HEK293 (cell line): ENCODE measurements around the gene CMTM8.

Source experiments
- HOXC10 ChIP-seq: sonication (generic); formaldehyde crosslinking; IDR thresholded peaks from 2 replicates; pipeline ENCODE4 v1.8.1; 2023; ENCODE audit warnings: mild to moderate bottlenecking, missing genetic modification reagents
- KLF16 ChIP-seq: fragments of 450-650 bp; formaldehyde crosslinking; IDR thresholded peaks from 2 replicates; pipeline ENCODE4 v1.5.1; 2017; ENCODE audit warnings: missing biosample characterization, missing genetic modification characterization
- SETDB1 ChIP-seq: IDR thresholded peaks from one replicate; pipeline ENCODE4 v1.6.1; 2017; ENCODE audit warnings: mild to moderate bottlenecking, low read length, moderate library complexity, mixed read lengths; ENCODE audit not compliant: insufficient read length
- ZNF274 ChIP-seq, 2 experiments: fragments of 200-500 bp in 1 of 2; fragments of 450-650 bp in 1 of 2; sonication (Bioruptor generic) in 1 of 2; formaldehyde crosslinking in 1 of 2; IDR thresholded peaks; 2 replicates each; pipeline versions ENCODE4 v1.5.1 to v1.6.1; 2014 to 2016; ENCODE audit warnings: borderline replicate concordance in 1 of 2, inconsistent platforms in 1 of 2, low read length in 1 of 2, missing biosample characterization in 1 of 2, missing genetic modification characterization in 1 of 2
- ZNF350 ChIP-seq: fragments of 450-650 bp; formaldehyde crosslinking; IDR thresholded peaks from 2 replicates; pipeline ENCODE4 v1.5.0; 2017; ENCODE audit warnings: missing biosample characterization, mild to moderate bottlenecking, missing genetic modification characterization
- ZNF473 ChIP-seq: fragments of 450-650 bp; formaldehyde crosslinking; IDR thresholded peaks from 2 replicates; pipeline ENCODE4 v1.5.1; 2017; ENCODE audit warnings: missing biosample characterization, missing genetic modification characterization
- ZNF549 ChIP-seq: fragments of 450-650 bp; IDR thresholded peaks from 2 replicates; pipeline ENCODE4 v1.5.1; 2018; ENCODE audit warnings: missing biosample characterization, missing genetic modification characterization, mild to moderate bottlenecking, inconsistent platforms, moderate library complexity
- ZNF555 ChIP-seq: fragments of 450-650 bp; formaldehyde crosslinking; conservative IDR thresholded peaks from 2 replicates; pipeline ENCODE4 v1.5.1; 2017; ENCODE audit warnings: missing biosample characterization, mild to moderate bottlenecking, missing genetic modification characterization, inconsistent platforms
- ZNF600 ChIP-seq: fragments of 450-650 bp; formaldehyde crosslinking; IDR thresholded peaks from 2 replicates; pipeline ENCODE4 v1.5.1; 2016; ENCODE audit warnings: missing biosample characterization, missing genetic modification characterization
- TF ChIP-seq, protein P1 (sequence below): fragments of 450-650 bp; formaldehyde crosslinking; IDR thresholded peaks from 2 replicates; pipeline ENCODE4 v1.5.1; 2016; ENCODE audit warnings: missing biosample characterization, missing genetic modification characterization
- TF ChIP-seq, protein P2 (sequence below): fragments of 450-650 bp; formaldehyde crosslinking; IDR thresholded peaks from 2 replicates; pipeline ENCODE4 v1.5.1; 2016; ENCODE audit warnings: missing biosample characterization, missing genetic modification characterization

GRCh38 chr3:32220006-32220405 lies 18.5 kb upstream of the CMTM8 start:
- no peak for TF ChIP-seq ZNF555 (tag by site-specific recombination)
- TF ChIP-seq KLF16 (tag by site-specific recombination) = no peak
- no peak for TF ChIP-seq ZNF549
- TF ChIP-seq, protein P1, sequence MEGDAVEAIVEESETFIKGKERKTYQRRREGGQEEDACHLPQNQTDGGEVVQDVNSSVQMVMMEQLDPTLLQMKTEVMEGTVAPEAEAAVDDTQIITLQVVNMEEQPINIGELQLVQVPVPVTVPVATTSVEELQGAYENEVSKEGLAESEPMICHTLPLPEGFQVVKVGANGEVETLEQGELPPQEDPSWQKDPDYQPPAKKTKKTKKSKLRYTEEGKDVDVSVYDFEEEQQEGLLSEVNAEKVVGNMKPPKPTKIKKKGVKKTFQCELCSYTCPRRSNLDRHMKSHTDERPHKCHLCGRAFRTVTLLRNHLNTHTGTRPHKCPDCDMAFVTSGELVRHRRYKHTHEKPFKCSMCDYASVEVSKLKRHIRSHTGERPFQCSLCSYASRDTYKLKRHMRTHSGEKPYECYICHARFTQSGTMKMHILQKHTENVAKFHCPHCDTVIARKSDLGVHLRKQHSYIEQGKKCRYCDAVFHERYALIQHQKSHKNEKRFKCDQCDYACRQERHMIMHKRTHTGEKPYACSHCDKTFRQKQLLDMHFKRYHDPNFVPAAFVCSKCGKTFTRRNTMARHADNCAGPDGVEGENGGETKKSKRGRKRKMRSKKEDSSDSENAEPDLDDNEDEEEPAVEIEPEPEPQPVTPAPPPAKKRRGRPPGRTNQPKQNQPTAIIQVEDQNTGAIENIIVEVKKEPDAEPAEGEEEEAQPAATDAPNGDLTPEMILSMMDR (tag by site-specific recombination) = no peak
- TF ChIP-seq HOXC10 (CRISPR knock-in tag) = no peak
- no peak for TF ChIP-seq SETDB1
- no peak for TF ChIP-seq ZNF600 (tag by site-specific recombination)
- no peak for TF ChIP-seq ZNF274 (IDR thresholded peaks at IDR 0.05; ENCODE audit: low read length)
- no peak for TF ChIP-seq ZNF274 (tag by site-specific recombination; IDR thresholded peaks at IDR 0.05; ENCODE audit: borderline replicate concordance)
- no peak for TF ChIP-seq ZNF350
- TF ChIP-seq, protein P2, sequence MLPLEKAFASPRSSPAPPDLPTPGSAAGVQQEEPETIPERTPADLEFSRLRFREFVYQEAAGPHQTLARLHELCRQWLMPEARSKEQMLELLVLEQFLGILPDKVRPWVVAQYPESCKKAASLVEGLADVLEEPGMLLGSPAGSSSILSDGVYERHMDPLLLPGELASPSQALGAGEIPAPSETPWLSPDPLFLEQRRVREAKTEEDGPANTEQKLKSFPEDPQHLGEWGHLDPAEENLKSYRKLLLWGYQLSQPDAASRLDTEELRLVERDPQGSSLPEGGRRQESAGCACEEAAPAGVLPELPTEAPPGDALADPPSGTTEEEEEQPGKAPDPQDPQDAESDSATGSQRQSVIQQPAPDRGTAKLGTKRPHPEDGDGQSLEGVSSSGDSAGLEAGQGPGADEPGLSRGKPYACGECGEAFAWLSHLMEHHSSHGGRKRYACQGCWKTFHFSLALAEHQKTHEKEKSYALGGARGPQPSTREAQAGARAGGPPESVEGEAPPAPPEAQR (tag by site-specific recombination) = no peak
- TF ChIP-seq ZNF473 (tag by site-specific recombination) = no peak
